ENCODE data around the gene PRR13.

PRR13 gene

DNA sequence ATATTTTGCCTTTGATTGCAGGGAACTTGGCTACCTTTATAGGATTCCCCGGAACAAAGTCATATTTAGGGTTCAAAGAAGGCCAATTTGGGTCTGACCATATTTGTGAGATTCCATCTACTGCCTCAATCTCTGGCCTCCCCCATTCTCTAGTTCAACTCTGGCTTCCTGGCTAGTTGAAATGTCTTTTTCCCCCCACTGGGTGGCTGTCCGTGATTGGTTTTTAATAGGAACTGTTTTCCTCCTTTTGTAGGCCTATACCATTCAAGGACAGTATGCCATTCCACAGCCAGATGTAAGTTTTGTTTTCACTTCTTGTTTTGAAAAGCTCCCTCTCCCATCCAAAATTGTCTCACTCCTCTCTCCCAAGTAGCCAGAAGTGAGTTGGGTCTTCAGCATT is 24.1 kb downstream of the PRR13 start:
- no peak overlapping the region for H3K4me3 ChIP-seq (replicated peaks; ENCODE audit: low read depth, low read length)
- TF ChIP-seq, protein P1, sequence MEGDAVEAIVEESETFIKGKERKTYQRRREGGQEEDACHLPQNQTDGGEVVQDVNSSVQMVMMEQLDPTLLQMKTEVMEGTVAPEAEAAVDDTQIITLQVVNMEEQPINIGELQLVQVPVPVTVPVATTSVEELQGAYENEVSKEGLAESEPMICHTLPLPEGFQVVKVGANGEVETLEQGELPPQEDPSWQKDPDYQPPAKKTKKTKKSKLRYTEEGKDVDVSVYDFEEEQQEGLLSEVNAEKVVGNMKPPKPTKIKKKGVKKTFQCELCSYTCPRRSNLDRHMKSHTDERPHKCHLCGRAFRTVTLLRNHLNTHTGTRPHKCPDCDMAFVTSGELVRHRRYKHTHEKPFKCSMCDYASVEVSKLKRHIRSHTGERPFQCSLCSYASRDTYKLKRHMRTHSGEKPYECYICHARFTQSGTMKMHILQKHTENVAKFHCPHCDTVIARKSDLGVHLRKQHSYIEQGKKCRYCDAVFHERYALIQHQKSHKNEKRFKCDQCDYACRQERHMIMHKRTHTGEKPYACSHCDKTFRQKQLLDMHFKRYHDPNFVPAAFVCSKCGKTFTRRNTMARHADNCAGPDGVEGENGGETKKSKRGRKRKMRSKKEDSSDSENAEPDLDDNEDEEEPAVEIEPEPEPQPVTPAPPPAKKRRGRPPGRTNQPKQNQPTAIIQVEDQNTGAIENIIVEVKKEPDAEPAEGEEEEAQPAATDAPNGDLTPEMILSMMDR (IDR thresholded peaks at IDR 0.05; ENCODE audit: low read depth, low read length, missing control alignments), result no peak
- no peak for DNase-seq (ENCODE audit: extremely low read depth, low read depth)

DNA sequence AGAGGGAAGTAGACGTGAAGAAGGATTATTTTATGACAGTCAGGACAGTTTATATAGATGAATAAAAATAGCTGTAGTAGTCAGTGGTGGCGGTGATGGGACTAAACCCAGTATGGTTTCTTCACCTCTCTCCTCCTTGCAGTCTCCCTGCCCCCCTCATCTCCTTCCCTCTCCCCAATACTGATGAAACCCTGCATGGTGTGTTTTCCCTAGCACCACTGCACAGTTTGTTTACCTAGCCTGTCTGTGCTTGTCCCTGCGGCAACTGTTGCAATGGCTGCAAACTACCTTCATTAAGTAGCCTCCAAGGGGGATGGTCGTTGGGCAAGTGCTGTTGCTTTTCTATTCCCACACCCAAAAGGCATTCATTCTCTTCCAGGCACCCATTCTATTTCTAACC is 25.1 kb downstream of the PRR13 start:
- H3K4me3 ChIP-seq (replicated peaks; ENCODE audit: low read depth, low read length), result no peak overlapping the region
- DNase-seq (ENCODE audit: extremely low read depth, low read depth), result no peak
- TF ChIP-seq, protein P1 (IDR thresholded peaks at IDR 0.05; ENCODE audit: low read depth, low read length, missing control alignments), result no peak

DNA sequence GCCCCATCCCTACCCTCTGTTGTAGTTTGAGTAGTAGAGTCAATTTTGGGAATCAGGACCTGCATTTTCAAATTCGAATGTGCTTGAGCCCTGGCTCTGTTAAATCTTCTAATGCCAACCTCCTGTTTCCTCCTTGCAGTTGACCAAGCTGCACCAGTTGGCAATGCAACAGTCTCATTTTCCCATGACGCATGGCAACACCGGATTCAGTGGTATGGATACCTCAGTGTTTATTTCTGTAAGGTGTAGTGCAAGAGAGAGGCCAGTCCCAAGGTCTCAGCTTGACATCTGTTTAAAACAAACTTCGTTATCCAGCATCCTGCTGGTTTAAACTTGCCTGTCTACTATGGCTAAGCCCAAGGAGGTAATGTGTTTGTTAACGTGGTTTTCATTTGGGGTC is 25.5 kb downstream of the PRR13 start:
- TF ChIP-seq, protein P1 (IDR thresholded peaks at IDR 0.05; ENCODE audit: low read depth, low read length, missing control alignments), result no peak
- DNase-seq (ENCODE audit: extremely low read depth, low read depth), result no peak
- H3K4me3 ChIP-seq (replicated peaks; ENCODE audit: low read depth, low read length), result no peak overlapping the region

DNA sequence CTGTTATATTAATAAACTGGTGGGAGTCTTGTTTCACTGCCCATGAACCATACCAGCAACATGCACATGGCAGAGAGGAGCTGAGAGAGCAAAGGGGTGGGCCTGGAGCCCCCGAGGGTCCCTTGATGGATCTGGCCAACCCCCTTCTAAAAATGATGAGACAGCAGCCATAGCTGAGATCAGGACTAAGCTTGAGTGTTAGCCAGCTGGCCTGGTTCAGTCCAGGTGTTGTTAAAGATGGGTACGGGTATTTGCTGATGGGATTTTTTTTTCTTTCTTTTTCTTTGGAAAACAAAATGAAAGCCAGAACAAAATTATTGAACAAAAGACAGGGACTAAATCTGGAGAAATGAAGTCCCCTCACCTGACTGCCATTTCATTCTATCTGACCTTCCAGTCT is 26.3 kb downstream of the PRR13 start:
- TF ChIP-seq, protein P1 (IDR thresholded peaks at IDR 0.05; ENCODE audit: low read depth, low read length, missing control alignments), result no peak
- no peak overlapping the region for H3K4me3 ChIP-seq (replicated peaks; ENCODE audit: low read depth, low read length)
- no peak for DNase-seq (ENCODE audit: extremely low read depth, low read depth)

DNA sequence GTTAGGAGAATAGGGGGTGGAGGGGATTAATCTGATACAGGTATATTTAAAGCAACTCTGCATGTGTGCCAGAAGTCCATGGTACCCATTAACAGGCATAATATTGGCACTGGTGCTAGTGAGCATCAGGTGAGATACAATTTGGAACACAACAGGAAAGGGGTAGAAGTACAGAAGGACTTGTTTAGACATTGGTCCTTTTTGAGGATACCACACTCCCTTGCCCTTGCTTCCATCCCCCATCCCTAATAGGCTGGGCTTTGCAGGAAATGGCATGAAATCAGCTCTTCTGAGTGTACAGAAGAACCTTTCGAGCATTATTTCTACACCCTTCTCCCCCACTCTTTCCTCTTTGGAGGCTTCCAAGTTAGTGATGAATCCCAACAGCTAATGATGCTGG is 26.7 kb downstream of the PRR13 start:
- DNase-seq (ENCODE audit: extremely low read depth, low read depth), result no peak
- H3K4me3 ChIP-seq (replicated peaks; ENCODE audit: low read depth, low read length), result no peak overlapping the region
- TF ChIP-seq, protein P1 (IDR thresholded peaks at IDR 0.05; ENCODE audit: low read depth, low read length, missing control alignments), result no peak

DNA sequence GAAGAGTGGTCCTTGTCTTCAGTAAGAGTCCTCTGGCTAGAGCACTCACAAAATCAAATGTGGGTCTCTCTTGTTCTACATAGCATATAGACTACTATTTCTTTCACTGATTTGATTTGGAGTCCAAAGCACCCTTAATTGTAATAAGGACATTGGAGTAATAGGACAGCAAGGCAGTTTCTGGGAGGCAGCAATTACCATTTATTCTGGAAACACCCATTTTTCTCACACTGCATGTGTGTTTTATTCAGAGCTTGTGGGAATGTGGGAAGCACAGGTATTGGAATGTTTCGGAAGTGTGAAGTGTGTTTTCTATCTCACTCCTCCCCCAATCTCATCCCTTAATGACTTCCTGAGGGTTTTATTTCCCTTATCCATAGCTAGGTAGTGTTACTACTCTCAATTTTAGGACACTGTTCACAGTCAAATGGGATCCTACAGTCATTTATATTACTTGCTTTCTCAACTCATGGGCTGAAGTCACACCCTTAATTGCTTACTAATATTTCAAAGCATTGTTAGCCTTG is 30.6 kb downstream of the PRR13 start:
- no peak for DNase-seq (ENCODE audit: extremely low read depth, low read depth)
- TF ChIP-seq, protein P1 (IDR thresholded peaks at IDR 0.05; ENCODE audit: low read depth, low read length, missing control alignments), result no peak
- no peak overlapping the region for H3K4me3 ChIP-seq (replicated peaks; ENCODE audit: low read depth, low read length)

DNA sequence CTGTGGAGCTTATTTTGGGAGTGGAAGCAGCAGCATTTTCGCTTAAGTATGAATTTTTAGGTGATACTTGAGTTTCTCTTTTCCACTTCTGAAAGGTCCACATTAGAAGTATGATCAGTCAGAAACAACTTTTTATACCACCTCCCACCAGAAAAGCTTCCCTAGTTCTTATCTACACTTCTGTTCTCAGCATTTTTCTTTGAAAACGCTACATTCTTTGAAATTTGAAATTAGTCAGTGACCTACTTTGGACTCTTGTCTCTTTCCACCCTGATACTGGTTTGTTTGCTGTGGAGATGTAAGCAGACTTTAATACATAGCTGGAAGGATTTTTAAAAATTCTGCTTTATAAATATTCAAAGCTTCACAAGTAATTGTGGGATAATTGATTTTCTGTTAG is 32.5 kb downstream of the PRR13 start:
- DNase-seq (ENCODE audit: extremely low read depth, low read depth), result no peak
- TF ChIP-seq, protein P1 (IDR thresholded peaks at IDR 0.05; ENCODE audit: low read depth, low read length, missing control alignments), result no peak
- no peak overlapping the region for H3K4me3 ChIP-seq (replicated peaks; ENCODE audit: low read depth, low read length)

Data from HFF-Myc (cell line).